ENCODE data around the gene NGFR.

Gene NGFR

DNA sequence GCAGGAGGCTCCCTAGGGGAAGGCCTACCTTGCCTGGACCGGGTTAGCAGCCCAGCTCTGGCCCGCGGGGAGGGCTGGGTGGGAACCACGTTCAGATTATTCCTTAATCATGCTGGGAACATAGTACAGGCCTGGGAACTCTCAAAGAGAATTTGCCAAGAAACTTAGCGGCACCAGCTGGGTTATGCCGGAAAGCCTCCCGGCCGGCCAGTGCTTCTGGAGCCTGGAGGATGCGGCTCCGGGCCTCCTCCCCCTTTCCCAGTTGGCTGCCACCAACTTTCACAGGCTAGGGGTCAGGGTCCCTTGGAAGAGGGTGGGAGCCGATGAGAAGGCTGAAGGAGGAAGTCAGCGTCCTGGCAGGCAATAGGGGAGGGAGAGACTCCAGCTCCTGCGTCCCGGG is 10.8 kb downstream of the NGFR start:
- Histone ChIP-seq H3K36me3 (replicated peaks; ENCODE audit: insufficient read depth, low read length) (no peaks in the 10 kb centered on the region), H3K79me2 (ENCODE audit: low read length) (no peaks in the 10 kb centered on the region), H3K27ac (ENCODE audit: low read length) (no peak overlapping the region), H3F3A (ENCODE audit: insufficient read depth, low read length) (no peaks in the 10 kb centered on the region), H3K9ac (ENCODE audit: low read length) (no peak overlapping the region), H2AFZ (ENCODE audit: low read length) (no peak overlapping the region), H3K27me3 (replicated peaks; ENCODE audit: insufficient read depth, low read length) (peaks cover 94% of the 10 kb centered on the region), H3K4me3 (ENCODE audit: low read length) (no peak overlapping the region), H4K20me1 (ENCODE audit: insufficient read depth, low read length) (no peaks in the 10 kb centered on the region), H3K4me2 (ENCODE audit: low read depth, low read length) (no peak overlapping the region), H3K9me3 (replicated peaks; ENCODE audit: insufficient read depth, low read length) (no peaks in the 10 kb centered on the region), H3K4me1 (ENCODE audit: low read length) (no peaks in the 10 kb centered on the region), H3K9me2 (replicated peaks; ENCODE audit: insufficient read depth, low read length) (no peaks in the 10 kb centered on the region)
- TF ChIP-seq, protein P1, sequence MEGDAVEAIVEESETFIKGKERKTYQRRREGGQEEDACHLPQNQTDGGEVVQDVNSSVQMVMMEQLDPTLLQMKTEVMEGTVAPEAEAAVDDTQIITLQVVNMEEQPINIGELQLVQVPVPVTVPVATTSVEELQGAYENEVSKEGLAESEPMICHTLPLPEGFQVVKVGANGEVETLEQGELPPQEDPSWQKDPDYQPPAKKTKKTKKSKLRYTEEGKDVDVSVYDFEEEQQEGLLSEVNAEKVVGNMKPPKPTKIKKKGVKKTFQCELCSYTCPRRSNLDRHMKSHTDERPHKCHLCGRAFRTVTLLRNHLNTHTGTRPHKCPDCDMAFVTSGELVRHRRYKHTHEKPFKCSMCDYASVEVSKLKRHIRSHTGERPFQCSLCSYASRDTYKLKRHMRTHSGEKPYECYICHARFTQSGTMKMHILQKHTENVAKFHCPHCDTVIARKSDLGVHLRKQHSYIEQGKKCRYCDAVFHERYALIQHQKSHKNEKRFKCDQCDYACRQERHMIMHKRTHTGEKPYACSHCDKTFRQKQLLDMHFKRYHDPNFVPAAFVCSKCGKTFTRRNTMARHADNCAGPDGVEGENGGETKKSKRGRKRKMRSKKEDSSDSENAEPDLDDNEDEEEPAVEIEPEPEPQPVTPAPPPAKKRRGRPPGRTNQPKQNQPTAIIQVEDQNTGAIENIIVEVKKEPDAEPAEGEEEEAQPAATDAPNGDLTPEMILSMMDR (IDR thresholded peaks at IDR 0.05; ENCODE audit: low read length), result no peak
- TF ChIP-seq EZH2 (optimal IDR thresholded peaks at IDR 0.05; ENCODE audit: low read depth, low read length), result no peak
- TF ChIP-seq EZH2phosphoT487 (IDR thresholded peaks at IDR 0.05; ENCODE audit: low read length), result no peak
- DNase-seq, result no peak

DNA sequence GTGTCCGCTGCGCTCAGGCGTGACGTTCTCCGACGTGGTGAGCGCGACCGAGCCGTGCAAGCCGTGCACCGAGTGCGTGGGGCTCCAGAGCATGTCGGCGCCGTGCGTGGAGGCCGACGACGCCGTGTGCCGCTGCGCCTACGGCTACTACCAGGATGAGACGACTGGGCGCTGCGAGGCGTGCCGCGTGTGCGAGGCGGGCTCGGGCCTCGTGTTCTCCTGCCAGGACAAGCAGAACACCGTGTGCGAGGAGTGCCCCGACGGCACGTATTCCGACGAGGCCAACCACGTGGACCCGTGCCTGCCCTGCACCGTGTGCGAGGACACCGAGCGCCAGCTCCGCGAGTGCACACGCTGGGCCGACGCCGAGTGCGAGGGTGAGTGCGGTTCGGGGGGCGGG is 11.2 kb downstream of the NGFR start:
- DNase-seq, result no peak
- Histone ChIP-seq H3K9me2 (replicated peaks; ENCODE audit: insufficient read depth, low read length) (no peaks in the 10 kb centered on the region), H3K27ac (ENCODE audit: low read length) (no peak overlapping the region), H3K9ac (ENCODE audit: low read length) (no peak overlapping the region), H3K4me2 (ENCODE audit: low read depth, low read length) (no peak overlapping the region), H3K79me2 (ENCODE audit: low read length) (no peaks in the 10 kb centered on the region), H3K27me3 (replicated peaks; ENCODE audit: insufficient read depth, low read length) (peaks cover 94% of the 10 kb centered on the region), H4K20me1 (ENCODE audit: insufficient read depth, low read length) (no peaks in the 10 kb centered on the region), H3K4me3 (ENCODE audit: low read length) (no peak overlapping the region), H3K9me3 (replicated peaks; ENCODE audit: insufficient read depth, low read length) (no peaks in the 10 kb centered on the region), H3F3A (ENCODE audit: insufficient read depth, low read length) (no peaks in the 10 kb centered on the region), H3K4me1 (ENCODE audit: low read length) (no peaks in the 10 kb centered on the region), H2AFZ (ENCODE audit: low read length) (no peak overlapping the region), H3K36me3 (replicated peaks; ENCODE audit: insufficient read depth, low read length) (no peaks in the 10 kb centered on the region)
- TF ChIP-seq, protein P1 (IDR thresholded peaks at IDR 0.05; ENCODE audit: low read length), result no peak
- TF ChIP-seq EZH2 (optimal IDR thresholded peaks at IDR 0.05; ENCODE audit: low read depth, low read length), result no peak
- TF ChIP-seq EZH2phosphoT487 (IDR thresholded peaks at IDR 0.05; ENCODE audit: low read length), result no peak

DNA sequence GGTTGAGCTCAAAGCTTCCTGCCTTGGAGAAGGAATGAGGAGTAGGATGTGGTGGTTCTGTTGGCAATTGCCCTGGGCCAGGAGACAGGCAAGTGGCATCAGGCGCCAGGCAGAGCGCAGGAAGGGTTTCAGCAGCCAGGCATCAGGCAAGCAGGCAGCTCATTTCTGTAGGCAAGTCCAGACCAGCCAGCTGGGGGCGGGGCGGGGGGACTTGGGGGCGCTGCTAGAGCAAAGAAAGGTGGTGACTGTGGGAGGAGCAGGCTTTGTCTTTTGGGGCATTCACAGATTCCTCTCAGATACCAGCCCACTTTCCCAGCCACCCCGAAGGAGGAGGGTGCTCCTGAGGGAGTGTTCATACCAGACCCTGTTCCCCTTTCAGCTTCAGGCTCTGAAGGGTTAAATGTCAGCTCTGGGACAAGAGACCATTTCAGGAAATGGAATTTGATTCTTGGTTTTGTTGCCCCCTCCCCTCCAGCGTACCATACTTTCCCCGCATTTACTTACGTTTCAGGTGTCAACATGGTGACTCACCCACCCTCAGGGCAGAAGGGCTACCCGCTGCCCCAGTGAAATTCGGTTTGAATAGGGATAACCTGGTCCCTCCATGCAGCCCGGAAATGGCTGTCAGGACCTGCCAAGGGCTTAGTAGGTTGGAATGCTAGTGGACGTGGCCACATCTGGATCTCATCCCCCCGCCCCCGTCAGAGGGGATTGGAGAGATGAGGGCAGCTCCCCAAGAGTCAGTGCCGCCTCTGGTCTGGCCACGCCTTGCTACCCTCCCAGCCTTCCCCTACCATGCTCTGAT is 13.2 kb downstream of the NGFR start:
- no peak overlapping the region for H2AFZ ChIP-seq (ENCODE audit: low read length)
- no peak overlapping the region for H3K27ac ChIP-seq (ENCODE audit: low read length)
- H3K36me3 ChIP-seq (replicated peaks; ENCODE audit: insufficient read depth, low read length), result no peaks in the 10 kb centered on the region
- H3K9me3 ChIP-seq (replicated peaks; ENCODE audit: insufficient read depth, low read length), result no peaks in the 10 kb centered on the region
- DNase-seq, result no peak
- H3K4me2 ChIP-seq (ENCODE audit: low read depth, low read length), result no peak overlapping the region
- H3F3A ChIP-seq (ENCODE audit: insufficient read depth, low read length), result no peaks in the 10 kb centered on the region
- peaks cover 95% of the 10 kb centered on the region for H3K27me3 ChIP-seq (replicated peaks; ENCODE audit: insufficient read depth, low read length)
- H3K79me2 ChIP-seq (ENCODE audit: low read length), result no peaks in the 10 kb centered on the region
- TF ChIP-seq, protein P1 (IDR thresholded peaks at IDR 0.05; ENCODE audit: low read length), result no peak
- TF ChIP-seq EZH2phosphoT487 (IDR thresholded peaks at IDR 0.05; ENCODE audit: low read length), result no peak
- no peak for TF ChIP-seq EZH2 (optimal IDR thresholded peaks at IDR 0.05; ENCODE audit: low read depth, low read length)
- no peaks in the 10 kb centered on the region for H3K9me2 ChIP-seq (replicated peaks; ENCODE audit: insufficient read depth, low read length)
- H3K4me3 ChIP-seq (ENCODE audit: low read length), result no peak overlapping the region
- H3K9ac ChIP-seq (ENCODE audit: low read length), result no peak overlapping the region
- no peaks in the 10 kb centered on the region for H3K4me1 ChIP-seq (ENCODE audit: low read length)
- H4K20me1 ChIP-seq (ENCODE audit: insufficient read depth, low read length), result no peaks in the 10 kb centered on the region
